Renal cortical epithelial cell (primary cell): ENCODE data around the gene RHBDD2. TPM values are rescaled to one million over a fixed set of nuclear protein-coding genes. Genes with fewer than 3 reads are reported as not detected.

Experiments used
- DNase-seq: peaks from one replicate; pipeline ENCODE4 v3.0.0-alpha.2; 2011; ENCODE audit warnings: low read depth
- total RNA-seq: library from RNA; depleted of rRNA; stranded (reverse); fragments of >200 nt; gene quantifications from 2 replicates; pipeline ENCODE4 v1.2.3, GENCODE V29; 2014

The RHBDD2 gene
- total RNA-seq, 1 donor from 2014 or later: 31.3 TPM

- DNase-seq: peak; percentile 80
Measured at GRCh38 chr7:75920431-75921161, 41.8 kb downstream of the RHBDD2 start.

GRCh38 chr7:75921479-75921878 is 42.6 kb downstream of the RHBDD2 start:
- DNase-seq: no peak

- no peak for DNase-seq
Measured at GRCh38 chr7:75922966-75923603, 44.3 kb downstream of the RHBDD2 start.

- DNase-seq: no peak
Measured at GRCh38 chr7:75924256-75924655, 45.4 kb downstream of the RHBDD2 start.

- no peak for DNase-seq
Measured at GRCh38 chr7:75924889-75925288, 46.1 kb downstream of the RHBDD2 start.

- DNase-seq: no peak
Measured at GRCh38 chr7:75925717-75926435, 47.0 kb downstream of the RHBDD2 start.

- no peak for DNase-seq
Measured at GRCh38 chr7:75928568-75928914, 49.7 kb downstream of the RHBDD2 start.

- DNase-seq: no peak
Measured at GRCh38 chr7:75931680-75932079, 52.8 kb downstream of the RHBDD2 start.

- DNase-seq: peak; percentile 90
Measured at GRCh38 chr7:75937958-75938786, 59.3 kb downstream of the RHBDD2 start.

Other genes starting within 250 kb of the RHBDD2 start
- 10.1 and 22.0 TPM in 2 replicates for gene HIP1, start 140.1 kb upstream of the RHBDD2 start, total RNA-seq
- not detected in 2 replicates for gene CCL26, start 106.8 kb upstream of the RHBDD2 start, total RNA-seq
- not detected in 2 replicates for gene CCL24, start 65.2 kb upstream of the RHBDD2 start, total RNA-seq
- 54.0 and 82.1 TPM in 2 replicates for gene POR, start 36.1 kb downstream of the RHBDD2 start, total RNA-seq
- gene TMEM120A, start 115.6 kb downstream of the RHBDD2 start, total RNA-seq: 17.9 and 19.2 TPM in 2 replicates
- gene STYXL1, start 169.0 kb downstream of the RHBDD2 start, total RNA-seq: 51.4 and 102 TPM in 2 replicates
- 29.5 and 80.6 TPM in 2 replicates for gene MDH2, start 169.1 kb downstream of the RHBDD2 start, total RNA-seq